GM12892 (cell line): ENCODE measurements around the gene UNC5A.

ENCODE experiments used
- DNase-seq: peaks from one replicate; pipeline ENCODE4 v3.0.0; 2011; ENCODE audit not compliant: insufficient read length
- FAIRE-seq: peaks from 2 replicates; lab custom pipeline; 2011; peaks lifted over from hg19 to GRCh38; lab: Jason Lieb, UNC
- POLR2A ChIP-seq: IDR thresholded peaks from 2 replicates; pipeline ENCODE4 v1.6.1; 2011; ENCODE audit warnings: low read depth, low read length, control low read depth
- POLR2AphosphoS5 ChIP-seq: IDR thresholded peaks from 2 replicates; pipeline ENCODE4 v1.6.1; 2011; ENCODE audit warnings: low read depth, low read length, control low read depth
- TAF1 ChIP-seq: IDR thresholded peaks from 2 replicates; pipeline ENCODE4 v1.6.1; 2011; ENCODE audit warnings: low read depth, mild to moderate bottlenecking, control low read depth, low read length, borderline replicate concordance

The UNC5A gene

DNA sequence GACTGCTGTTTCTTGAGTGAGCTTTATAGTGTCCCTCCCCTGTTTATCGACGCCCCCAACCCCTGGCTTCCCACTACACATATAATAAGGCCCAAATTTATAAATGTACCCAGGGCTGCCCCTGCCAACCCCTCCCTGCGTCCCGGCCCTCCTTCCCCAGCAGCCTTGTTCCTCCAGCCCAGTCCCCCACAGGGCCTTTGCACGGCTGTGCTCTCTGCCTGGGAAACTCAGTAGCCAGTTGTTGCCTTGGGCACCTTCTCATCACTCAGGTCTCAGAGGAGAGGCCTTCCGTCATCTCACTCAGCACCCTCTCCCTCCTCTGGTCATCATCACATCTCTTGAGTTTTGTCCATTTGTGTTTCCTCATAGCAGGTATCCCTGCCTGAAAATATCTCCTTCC is 15.8 kb upstream of the UNC5A start:
- FAIRE-seq (no peak), DNase-seq (no peak)
- no peak for TF ChIP-seq TAF1
- TF ChIP-seq POLR2AphosphoS5 = no peak
- TF ChIP-seq POLR2A = no peak

DNA sequence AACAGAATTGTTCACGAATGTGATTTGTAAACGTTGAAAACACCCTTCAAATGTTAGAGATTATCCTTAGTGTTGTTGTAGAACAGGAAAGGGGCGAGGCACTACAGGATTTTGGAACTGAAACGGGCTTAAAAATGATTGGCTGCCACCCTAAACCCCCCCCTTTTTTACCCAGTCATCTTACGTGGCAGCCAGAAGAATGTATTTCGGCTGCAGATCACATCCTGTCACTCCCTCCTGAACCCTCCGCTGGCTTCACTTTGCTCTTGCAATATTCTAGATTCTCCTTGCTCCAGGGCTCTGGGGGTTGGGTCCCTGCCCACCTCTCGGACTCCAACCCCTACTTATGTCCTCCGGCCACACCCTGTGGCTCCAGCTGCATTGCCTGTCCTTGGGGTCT is 13.9 kb upstream of the UNC5A start:
- DNase-seq (no peak), FAIRE-seq (no peak)

DNA sequence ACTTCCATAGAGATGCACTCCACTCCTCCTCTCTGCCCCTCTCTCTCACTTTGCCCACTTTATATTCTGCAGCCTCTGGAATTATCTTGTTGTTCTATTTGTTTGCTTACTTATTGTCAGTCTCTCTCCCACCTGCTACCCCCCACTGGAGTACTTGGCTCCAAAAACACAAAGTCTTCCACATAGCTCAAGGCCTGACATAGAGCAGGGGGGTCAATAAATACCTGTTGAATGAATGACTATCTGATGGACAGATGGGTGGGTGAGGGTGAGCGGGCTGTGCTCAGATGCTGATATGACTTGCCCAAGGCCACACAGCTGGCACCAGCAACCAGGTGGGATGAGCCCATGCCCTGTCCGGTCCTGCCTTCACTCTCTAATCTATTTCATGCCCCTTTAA is 13.4 kb upstream of the UNC5A start:
- no peak for DNase-seq
- no peak for FAIRE-seq
- TF ChIP-seq TAF1 (no peak), POLR2A (no peak), POLR2AphosphoS5 (no peak)

More for the DNA sequence above, 13.9 kb upstream of the UNC5A start:
- no peak for TF ChIP-seq POLR2AphosphoS5
- TF ChIP-seq POLR2A = no peak
- no peak for TF ChIP-seq TAF1

DNA sequence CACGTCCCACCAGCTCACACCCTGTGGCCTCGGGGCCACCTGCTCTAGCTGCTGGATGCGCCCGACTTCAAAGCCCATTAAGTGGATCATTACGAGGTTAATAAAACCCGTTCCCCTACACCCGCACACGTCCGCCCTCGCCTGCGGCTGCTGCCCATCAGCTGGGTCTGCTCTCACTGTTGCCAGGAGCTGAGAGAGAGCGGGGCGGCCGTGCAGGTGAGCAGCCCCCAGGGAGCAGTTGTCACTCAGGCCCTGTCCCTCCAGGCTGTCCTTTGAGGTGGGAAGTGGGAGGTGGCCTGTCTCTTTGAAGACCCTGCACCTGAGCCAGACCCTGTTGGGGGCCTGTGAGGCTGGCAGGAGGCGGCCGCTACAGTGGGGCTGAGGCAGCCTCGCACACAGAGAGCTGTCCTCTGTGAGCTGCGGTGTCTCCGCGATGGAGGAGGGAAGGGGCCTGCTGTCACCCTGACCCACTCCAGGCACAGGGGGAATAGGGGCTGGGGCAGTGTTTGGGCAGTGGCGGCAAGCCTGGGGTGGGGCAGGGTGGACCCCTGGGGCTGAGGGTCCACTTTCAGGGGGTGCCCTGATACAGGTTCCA is 12.8 kb upstream of the UNC5A start:
- TF ChIP-seq TAF1 = no peak
- TF ChIP-seq POLR2AphosphoS5 = no peak
- no peak for TF ChIP-seq POLR2A
- FAIRE-seq = no peak
- DNase-seq = no peak

DNA sequence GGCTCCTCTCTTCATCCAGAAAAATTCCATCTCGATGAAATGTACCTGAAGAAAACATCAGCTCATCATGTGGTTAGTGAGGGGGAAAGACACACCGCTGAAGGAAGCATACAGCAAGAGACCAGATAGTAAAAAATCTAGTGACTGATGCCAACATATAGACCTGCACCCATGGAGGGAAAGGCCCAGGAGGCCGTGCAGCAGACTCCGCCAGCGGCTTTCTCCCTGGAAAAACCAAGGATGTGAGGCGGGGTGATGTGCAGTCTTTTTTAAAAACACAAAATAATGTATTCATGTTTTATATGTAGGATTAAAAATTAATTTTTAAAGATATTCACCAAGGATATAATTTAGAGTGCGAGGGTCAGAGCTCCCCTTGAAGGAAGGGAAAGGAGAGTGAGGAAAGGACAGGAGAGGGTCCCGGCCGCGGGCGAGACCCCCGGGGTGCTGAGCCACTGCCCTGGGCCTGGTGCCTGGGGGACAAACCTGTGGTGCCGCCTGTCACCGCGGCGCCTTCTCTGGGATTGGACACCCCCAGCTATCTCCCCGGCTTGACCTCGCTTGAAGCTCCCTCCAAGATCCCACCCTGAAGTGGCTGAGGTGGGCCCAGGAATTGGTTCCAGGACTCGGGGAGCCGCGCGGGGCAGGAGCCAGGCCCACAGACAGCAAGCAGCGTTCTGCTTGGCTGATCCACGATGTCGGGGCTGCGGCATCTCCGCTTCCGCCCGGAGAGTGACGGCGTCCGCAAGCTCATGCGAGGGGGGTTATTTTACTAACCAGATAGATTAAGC is 12.1 kb upstream of the UNC5A start:
- DNase-seq (no peak), FAIRE-seq (no peak)
- TF ChIP-seq TAF1 (no peak), POLR2AphosphoS5 (no peak), POLR2A (no peak)

DNA sequence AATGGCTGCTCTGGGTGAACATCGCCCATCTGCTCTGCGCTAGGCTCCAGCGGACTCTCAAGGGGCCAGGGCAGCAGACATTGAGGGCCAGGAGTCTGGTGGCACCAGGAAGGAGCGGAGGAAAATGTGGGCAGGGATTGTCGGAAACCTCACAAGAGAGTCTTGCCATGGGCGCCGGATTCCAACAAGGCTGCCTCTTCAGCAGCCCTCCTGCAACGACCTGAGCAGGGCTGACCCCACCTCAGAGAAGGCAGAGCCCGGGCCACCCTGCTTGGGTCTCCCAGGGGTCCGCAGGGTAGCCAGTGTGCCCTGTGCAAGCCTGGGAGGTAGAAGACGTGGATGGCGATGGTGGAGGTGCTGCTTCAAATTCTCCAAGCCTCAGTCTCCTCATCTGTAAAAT is 11.4 kb upstream of the UNC5A start:
- no peak for TF ChIP-seq TAF1
- no peak for TF ChIP-seq POLR2AphosphoS5
- TF ChIP-seq POLR2A = no peak
- no peak for DNase-seq
- FAIRE-seq = no peak

DNA sequence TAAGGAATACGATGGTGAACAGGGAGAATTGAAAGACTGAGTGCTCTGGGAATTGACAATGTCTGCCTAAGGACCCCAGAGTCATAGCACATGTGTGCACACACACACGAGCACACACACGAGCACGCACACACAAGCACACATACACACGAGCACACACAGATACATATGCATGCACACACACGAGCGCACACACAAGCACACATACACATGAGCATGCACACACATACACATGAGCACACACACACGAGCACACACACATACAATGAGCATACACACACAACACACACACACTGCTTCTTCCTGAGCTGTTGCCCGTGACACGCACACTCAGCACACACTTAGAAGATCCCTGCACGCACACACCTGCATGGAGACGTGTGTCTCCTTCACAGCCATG is 10.9 kb upstream of the UNC5A start:
- DNase-seq (no peak), FAIRE-seq (no peak)
- no peak for TF ChIP-seq POLR2AphosphoS5

DNA sequence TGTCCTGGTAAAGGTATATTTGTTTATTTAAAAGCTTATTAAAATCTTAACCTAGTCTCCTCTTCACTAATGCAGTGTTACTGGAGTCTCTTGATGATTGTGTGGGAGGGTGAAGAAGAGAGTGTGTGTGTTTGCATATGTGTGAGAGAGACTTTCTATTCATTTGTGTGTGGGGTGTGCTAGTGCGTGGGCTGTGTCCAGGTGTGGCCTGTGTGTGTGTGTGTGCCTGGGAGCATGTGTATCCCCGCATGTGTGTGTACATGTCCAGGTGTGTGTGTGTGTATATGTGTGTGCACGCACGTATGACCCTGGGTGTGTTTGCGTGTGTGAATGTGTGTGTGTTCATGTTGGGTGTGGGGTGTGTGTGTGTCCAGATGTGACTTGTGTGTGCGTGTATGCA is 10.3 kb upstream of the UNC5A start:
- TF ChIP-seq TAF1 = no peak
- no peak for TF ChIP-seq POLR2A
- TF ChIP-seq POLR2AphosphoS5 = no peak
- DNase-seq (no peak), FAIRE-seq (no peak)

DNA sequence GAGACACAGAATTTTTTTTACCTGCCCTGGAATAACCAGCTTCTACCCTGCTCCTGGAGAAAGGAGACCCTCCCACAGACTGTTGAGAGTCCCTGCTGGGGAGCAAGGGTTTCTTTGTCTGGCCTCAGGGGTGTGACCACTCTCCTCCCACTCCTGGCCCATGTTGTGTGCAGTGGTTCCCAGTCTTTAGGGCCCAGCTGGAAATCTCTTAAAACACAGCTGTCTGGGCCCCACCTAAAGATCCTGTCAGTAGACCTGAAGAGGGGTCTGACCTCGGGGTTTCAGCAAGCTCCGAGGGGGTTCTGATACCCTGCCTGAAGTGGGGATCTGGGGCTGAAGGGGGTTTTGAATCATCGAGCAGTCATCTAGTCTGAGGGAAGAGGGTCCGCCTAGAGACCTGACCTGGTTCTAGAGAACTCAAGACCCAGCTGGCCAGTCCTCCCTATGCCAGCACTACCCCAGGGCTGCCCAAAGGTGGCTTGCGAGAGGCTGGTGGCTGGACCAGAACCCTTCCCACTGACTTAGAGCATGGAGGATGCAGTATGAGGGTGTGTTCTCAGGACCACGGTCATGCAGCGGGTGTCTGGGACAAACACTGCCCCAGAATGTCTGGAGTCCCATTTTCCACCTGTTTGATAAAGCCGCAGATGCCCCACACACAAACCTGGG is 8.1 kb upstream of the UNC5A start:
- TF ChIP-seq POLR2A = no peak
- FAIRE-seq (no peak), DNase-seq (no peak)

DNA sequence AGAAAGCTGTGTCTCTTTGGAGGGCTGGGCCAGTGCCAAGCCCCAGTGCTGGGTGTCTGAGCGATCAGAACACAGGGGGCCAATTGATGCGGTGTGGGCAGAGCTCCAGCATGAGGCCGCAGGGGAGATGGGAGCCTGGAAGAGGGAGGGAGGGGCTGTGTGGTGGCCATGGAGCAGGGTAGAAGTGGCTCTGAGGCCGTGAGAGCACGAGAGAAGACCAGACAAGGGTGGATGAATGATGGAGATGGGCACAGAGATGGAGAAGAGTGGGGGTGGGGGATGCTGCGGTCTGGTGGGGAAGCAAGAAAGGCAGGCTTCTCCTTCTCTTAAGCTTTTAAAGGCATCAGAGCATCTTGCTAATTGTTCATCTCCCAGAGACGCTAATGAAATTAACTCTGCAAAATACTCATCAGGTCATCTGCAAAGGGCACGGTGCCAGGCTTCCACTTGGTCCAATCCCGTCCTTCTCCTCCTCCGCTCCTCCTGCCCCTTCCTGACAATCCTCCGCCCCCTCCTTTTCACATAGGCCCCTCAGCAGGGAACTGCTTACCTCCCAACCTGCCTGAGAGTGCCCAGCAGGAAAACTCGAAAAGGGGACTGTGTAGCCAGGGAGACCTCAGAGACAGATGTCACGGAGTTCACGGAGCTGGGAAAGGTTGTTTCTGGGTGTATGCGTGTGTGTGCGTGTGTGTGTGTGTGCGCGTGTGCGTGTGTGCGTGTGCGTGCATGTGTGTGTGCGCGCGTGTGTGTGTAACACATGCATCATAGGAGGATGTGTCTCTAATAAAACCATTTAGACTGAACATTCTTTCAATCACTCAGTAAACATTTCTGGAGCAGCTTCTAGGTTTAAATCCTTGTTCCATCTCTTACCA is 7.1 kb upstream of the UNC5A start:
- TF ChIP-seq POLR2A = no peak
- TF ChIP-seq POLR2AphosphoS5 = no peak
- no peak for TF ChIP-seq TAF1
- FAIRE-seq = no peak
- no peak for DNase-seq

DNA sequence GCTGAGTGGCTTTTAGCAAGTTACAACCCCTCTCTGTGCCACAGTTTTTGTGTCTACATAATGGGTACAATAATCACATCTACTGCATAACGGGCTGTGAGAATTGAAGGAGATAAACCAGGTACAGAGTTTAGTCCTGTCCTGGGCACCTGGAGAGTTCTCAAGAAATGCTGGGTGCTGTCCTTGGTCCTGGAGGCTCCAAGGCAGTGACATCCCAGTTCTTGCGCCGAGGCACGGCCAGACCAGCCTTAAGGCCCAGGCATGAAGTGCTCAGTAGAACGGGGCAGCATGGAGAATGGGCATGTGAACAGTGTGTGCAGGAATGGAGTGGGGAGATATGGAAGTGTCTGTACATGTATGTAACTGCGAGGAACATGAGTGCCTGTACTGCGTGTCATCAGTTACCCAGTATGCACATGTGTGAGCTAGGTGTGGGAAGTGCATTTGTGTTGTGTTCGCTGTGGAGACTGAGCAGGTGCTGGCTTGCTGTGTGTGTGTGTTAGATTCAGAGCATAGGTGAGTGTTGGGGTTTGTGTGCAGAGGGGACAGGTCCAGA is 6.3 kb upstream of the UNC5A start:
- TF ChIP-seq POLR2AphosphoS5 = no peak
- TF ChIP-seq TAF1 = no peak
- TF ChIP-seq POLR2A = no peak

DNA sequence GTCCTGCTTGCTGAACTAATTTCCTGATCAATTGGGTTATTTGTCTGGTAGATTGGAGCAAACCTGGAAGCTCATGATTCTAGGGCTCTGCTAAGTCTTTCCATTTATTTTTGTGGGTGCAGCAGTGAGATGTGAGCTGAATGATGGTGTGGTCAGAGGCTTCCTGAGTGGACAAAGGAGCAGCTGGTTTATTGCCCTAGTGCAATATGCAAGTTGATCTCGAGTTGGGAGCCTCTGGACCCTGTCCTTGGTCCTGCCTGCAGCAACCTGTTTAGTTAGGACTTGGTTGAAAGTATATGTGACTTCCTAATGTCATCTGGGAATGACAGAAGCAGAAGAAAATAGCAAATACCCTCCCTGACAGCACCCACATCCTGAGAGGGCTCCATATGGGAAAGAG is 4.2 kb upstream of the UNC5A start:
- DNase-seq = no peak
- no peak for TF ChIP-seq POLR2AphosphoS5
- TF ChIP-seq POLR2A = no peak
- no peak for TF ChIP-seq TAF1
- FAIRE-seq = no peak

More for the DNA sequence above, 6.3 kb upstream of the UNC5A start:
- DNase-seq (no peak), FAIRE-seq (no peak)
